ENCODE results near the gene GPC6. TPM values are rescaled to one million over a fixed set of nuclear protein-coding genes. Genes with fewer than 3 reads are reported as not detected.

Gene GPC6
- total RNA-seq, 3 donors from 2014 or later (not counting 1 experiment from before 2014, with no cell fraction given) = not detected

GRCh38 chr13:93729383-93729782 lies 502.8 kb downstream of the GPC6 start:
- H3K4me1 Mint-ChIP-seq = no peaks in the 10 kb centered on the region
- intact Hi-C loops (cut with micrococcal nuclease) = no loop called here
- no peak overlapping the region for H3K27ac Mint-ChIP-seq
- H3K4me1 ChIP-seq (ENCODE audit: control insufficient read depth, insufficient read depth, low read length) = no peaks in the 10 kb centered on the region
- WGBS (ENCODE audit: insufficient coverage) = 95% methylated on average over 2 of the region's 2 CpGs
- H3K4me3 Mint-ChIP-seq = no peak overlapping the region
- TF ChIP-seq, protein P1, sequence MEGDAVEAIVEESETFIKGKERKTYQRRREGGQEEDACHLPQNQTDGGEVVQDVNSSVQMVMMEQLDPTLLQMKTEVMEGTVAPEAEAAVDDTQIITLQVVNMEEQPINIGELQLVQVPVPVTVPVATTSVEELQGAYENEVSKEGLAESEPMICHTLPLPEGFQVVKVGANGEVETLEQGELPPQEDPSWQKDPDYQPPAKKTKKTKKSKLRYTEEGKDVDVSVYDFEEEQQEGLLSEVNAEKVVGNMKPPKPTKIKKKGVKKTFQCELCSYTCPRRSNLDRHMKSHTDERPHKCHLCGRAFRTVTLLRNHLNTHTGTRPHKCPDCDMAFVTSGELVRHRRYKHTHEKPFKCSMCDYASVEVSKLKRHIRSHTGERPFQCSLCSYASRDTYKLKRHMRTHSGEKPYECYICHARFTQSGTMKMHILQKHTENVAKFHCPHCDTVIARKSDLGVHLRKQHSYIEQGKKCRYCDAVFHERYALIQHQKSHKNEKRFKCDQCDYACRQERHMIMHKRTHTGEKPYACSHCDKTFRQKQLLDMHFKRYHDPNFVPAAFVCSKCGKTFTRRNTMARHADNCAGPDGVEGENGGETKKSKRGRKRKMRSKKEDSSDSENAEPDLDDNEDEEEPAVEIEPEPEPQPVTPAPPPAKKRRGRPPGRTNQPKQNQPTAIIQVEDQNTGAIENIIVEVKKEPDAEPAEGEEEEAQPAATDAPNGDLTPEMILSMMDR (IDR thresholded peaks at IDR 0.05) = no peak
- H3K36me3 ChIP-seq (ENCODE audit: control insufficient read depth, insufficient read depth, low read length) = no peaks in the 10 kb centered on the region
- DNase-seq (no peak), ATAC-seq (no peak)
- H3K9me3 ChIP-seq (ENCODE audit: control insufficient read depth, insufficient read depth, low read length) = no peaks in the 10 kb centered on the region
- no peaks in the 10 kb centered on the region for H3K27me3 ChIP-seq (ENCODE audit: control insufficient read depth, insufficient read depth, low read length)
- H3K27me3 Mint-ChIP-seq (ENCODE audit: low read depth in 2 of 2) = no peaks in the 10 kb centered on the region
- peaks cover 4 to 5% of the 10 kb centered on the region in 2 donors for H3K9me3 Mint-ChIP-seq
- H3K4me3 ChIP-seq (ENCODE audit: low read length) = no peak overlapping the region
- H3K36me3 Mint-ChIP-seq = no peaks in the 10 kb centered on the region
- no peak overlapping the region for H3K27ac ChIP-seq (ENCODE audit: low read length)

- 88% methylated on average over 3 of the region's 3 CpGs for WGBS (ENCODE audit: insufficient coverage)
- no peaks in the 10 kb centered on the region for H3K4me1 Mint-ChIP-seq
Observed at GRCh38 chr13:93730780-93731179, 504.2 kb downstream of the GPC6 start.

DNA sequence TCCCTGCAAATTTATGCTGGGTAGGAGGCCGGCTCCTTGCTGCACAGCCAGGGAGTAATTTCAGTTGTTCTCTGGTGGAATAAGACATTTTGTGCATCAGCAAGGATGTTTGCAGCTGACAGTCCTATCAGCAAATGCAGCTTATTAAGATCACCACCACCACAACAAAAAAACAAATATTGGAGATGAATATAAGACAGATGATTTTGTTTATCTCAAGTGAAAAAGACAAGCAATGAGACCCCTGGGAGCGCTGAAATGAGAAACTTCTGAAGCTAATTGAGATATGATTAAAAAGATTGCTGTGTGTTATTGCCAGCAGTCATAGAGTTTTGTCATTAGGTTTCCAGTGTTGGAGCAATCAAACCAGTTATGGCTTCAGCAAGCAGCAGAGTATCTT lies 505.6 kb downstream of the GPC6 start:
- TF ChIP-seq, protein P1 (IDR thresholded peaks at IDR 0.05) = no peak
- DNase-seq (no peak), ATAC-seq (no peak)
- Mint-ChIP-seq H3K27me3 (ENCODE audit: low read depth in 2 of 2) (no peaks in the 10 kb centered on the region), H3K4me3 (no peak overlapping the region), H3K36me3 (no peaks in the 10 kb centered on the region), H3K27ac (no peak overlapping the region), H3K9me3 (peaks cover 4 to 5% of the 10 kb centered on the region in 2 donors), H3K4me1 (no peaks in the 10 kb centered on the region)
- no peaks in the 10 kb centered on the region for H3K36me3 ChIP-seq (ENCODE audit: control insufficient read depth, insufficient read depth, low read length)
- WGBS (ENCODE audit: insufficient coverage) = 84% methylated on average over 2 of the region's 2 CpGs
- no peak overlapping the region for H3K4me3 ChIP-seq (ENCODE audit: low read length)
- H3K9me3 ChIP-seq (ENCODE audit: control insufficient read depth, insufficient read depth, low read length) = no peaks in the 10 kb centered on the region
- no peaks in the 10 kb centered on the region for H3K27me3 ChIP-seq (ENCODE audit: control insufficient read depth, insufficient read depth, low read length)
- H3K27ac ChIP-seq (ENCODE audit: low read length) = no peak overlapping the region
- no peaks in the 10 kb centered on the region for H3K4me1 ChIP-seq (ENCODE audit: control insufficient read depth, insufficient read depth, low read length)
- intact Hi-C loops (cut with micrococcal nuclease) = no loop called here

More at GRCh38 chr13:93730780-93731179, 504.2 kb downstream of the GPC6 start:
- no peak for DNase-seq
- Histone ChIP-seq H3K4me1 (ENCODE audit: control insufficient read depth, insufficient read depth, low read length) (no peaks in the 10 kb centered on the region), H3K9me3 (ENCODE audit: control insufficient read depth, insufficient read depth, low read length) (no peaks in the 10 kb centered on the region), H3K27ac (ENCODE audit: low read length) (no peak overlapping the region), H3K27me3 (ENCODE audit: control insufficient read depth, insufficient read depth, low read length) (no peaks in the 10 kb centered on the region), H3K4me3 (ENCODE audit: low read length) (no peak overlapping the region), H3K36me3 (ENCODE audit: control insufficient read depth, insufficient read depth, low read length) (no peaks in the 10 kb centered on the region)
- Mint-ChIP-seq H3K9me3 (peaks cover 4 to 5% of the 10 kb centered on the region in 2 donors), H3K36me3 (no peaks in the 10 kb centered on the region), H3K4me3 (no peak overlapping the region), H3K27me3 (ENCODE audit: low read depth in 2 of 2) (no peaks in the 10 kb centered on the region), H3K27ac (no peak overlapping the region)
- TF ChIP-seq, protein P1 (IDR thresholded peaks at IDR 0.05) = no peak
- ATAC-seq = no peak
- intact Hi-C loops (cut with micrococcal nuclease) = no loop called here

DNA sequence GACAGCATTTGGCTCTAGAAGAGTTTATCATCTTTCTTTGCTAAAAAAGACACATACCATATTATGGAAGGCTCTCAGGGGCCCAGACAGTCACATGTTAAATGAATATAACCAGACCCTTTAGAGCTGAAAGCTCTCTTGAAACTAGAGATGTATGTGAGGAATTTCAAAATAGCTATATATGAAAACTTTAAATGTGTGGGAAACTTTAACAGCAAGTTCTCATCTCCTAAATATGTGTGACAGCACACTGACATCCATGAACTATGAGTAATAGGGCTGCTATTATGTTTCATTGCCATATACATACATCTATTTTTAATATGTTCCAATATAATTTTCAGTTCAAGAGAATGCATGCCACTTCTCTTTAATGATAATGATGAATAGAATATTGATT lies 509.5 kb downstream of the GPC6 start:
- DNase-seq (no peak), ATAC-seq (no peak)
- no peaks in the 10 kb centered on the region for H3K4me1 Mint-ChIP-seq
- H3K36me3 Mint-ChIP-seq = no peaks in the 10 kb centered on the region
- TF ChIP-seq, protein P1 (IDR thresholded peaks at IDR 0.05) = no peak
- no peaks in the 10 kb centered on the region for H3K9me3 ChIP-seq (ENCODE audit: control insufficient read depth, insufficient read depth, low read length)
- intact Hi-C loops (cut with micrococcal nuclease) = no loop called here
- H3K4me3 ChIP-seq (ENCODE audit: low read length) = no peak overlapping the region
- no peak overlapping the region for H3K27ac ChIP-seq (ENCODE audit: low read length)
- H3K27me3 Mint-ChIP-seq (ENCODE audit: low read depth in 2 of 2) = no peaks in the 10 kb centered on the region
- H3K27me3 ChIP-seq (ENCODE audit: control insufficient read depth, insufficient read depth, low read length) = no peaks in the 10 kb centered on the region
- no peak overlapping the region for H3K27ac Mint-ChIP-seq
- no peak overlapping the region for H3K4me3 Mint-ChIP-seq
- peaks cover 2 to 7% of the 10 kb centered on the region in 2 donors for H3K9me3 Mint-ChIP-seq
- H3K4me1 ChIP-seq (ENCODE audit: control insufficient read depth, insufficient read depth, low read length) = no peaks in the 10 kb centered on the region
- H3K36me3 ChIP-seq (ENCODE audit: control insufficient read depth, insufficient read depth, low read length) = no peaks in the 10 kb centered on the region

Data from natural killer cell (primary cell).